HG03520 (cell line): ENCODE data around the gene LRRC8A.
"Not testable (repeated sequence)": the region's sequence is repeated elsewhere in the genome, so short reads cannot be mapped to it uniquely, and the experiment has no call there.

Experiments
- ATAC-seq: cut with Tn5 transposase; IDR thresholded peaks from one replicate; pipeline ENCODE4 v1.9.1; 2021; ENCODE audit warnings: mild to moderate bottlenecking, moderate library complexity; ENCODE audit not compliant: unreplicated experiment

The LRRC8A gene

DNA sequence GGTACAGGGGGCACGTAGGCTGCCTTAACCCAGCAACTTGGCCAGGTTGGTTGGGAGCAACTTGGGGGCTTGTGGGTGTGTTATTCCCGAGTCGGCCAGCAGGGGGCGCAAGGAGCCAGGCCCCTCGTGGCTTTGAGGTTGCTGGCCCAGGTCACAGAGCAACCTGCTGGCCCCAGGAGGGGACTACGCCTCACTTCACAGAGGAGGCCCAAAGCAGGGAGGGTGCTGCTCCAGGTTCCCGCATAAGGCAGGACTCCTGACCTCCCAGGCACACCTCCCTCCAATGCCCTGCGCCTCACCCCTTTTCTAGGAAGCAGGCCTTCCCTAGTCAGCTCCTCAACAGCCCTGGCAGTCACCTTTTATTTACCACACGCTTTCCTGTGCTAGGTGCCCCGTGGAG is 18.3 kb upstream of the LRRC8A start:
- no peak for ATAC-seq

DNA sequence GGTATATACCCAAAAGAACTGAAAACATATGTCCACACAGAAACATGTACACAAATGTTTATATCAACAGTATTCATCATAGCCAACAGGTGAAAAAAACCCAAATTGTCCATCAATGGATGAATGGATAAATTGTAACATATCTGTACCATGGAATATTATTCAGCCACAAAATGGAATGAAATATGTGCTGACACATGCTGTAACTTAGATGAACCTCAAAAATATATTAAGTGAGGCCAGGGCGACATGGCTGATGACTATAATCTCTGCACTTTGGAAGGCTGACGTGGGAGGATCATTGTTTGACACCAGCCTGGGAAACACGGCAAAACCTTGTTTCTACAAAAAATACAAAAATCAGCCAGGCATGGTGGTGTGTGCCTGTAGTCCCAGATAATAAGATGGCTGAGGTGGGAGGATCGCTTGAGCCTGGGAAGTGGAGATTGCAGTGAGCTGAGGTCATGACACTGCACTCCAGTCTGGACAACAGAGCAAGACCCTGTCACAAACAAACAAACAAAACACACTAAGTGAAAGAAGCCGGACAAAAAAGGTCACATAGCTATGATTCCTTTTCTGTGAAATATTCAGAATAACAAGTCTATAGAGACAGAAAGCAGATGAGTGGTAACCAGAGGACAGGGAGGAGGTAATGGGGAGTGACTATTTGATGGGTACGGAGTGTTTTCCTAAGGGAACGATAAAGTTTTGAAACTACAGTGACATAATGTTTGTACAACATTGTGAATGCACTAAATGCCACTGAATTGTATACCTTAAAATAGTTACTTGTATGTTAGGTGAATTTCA is 11.6 kb upstream of the LRRC8A start:
- no peak for ATAC-seq

DNA sequence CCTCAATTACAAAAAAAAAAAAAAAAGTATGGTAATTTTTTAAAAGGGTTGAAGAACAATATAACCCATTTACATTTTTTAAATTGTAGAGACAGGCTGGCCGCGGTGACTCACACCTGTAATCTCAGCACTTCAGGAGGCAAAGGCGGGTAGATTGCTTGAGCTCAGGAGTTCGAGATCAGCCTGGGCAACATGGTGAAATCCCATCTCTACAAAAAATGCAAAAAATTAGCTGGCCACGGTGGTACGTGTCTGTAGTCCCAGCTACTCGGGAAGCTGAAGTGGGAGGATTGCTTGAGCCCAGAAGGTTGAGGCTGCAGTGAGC is 11.0 kb upstream of the LRRC8A start:
- ATAC-seq: not testable (repeated sequence)

DNA sequence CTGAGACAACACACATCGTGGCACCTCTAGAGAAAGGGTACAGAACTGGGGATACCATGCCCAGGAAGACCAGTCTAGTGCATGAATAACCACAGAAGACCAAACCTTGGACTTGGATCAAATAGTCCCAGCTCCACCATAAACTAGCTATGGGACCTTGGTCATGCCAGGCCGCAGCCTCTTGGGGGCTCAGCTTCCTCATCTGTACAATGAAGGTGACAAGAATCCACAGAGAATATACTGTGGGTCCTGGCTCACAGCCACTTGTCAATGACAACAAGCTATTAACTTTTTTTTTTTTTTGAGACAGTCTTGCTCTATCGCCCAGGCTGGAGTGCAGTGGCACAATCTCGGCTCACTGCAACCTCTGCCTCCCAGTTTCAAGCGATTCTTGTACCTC is 4.1 kb upstream of the LRRC8A start:
- no peak for ATAC-seq

DNA sequence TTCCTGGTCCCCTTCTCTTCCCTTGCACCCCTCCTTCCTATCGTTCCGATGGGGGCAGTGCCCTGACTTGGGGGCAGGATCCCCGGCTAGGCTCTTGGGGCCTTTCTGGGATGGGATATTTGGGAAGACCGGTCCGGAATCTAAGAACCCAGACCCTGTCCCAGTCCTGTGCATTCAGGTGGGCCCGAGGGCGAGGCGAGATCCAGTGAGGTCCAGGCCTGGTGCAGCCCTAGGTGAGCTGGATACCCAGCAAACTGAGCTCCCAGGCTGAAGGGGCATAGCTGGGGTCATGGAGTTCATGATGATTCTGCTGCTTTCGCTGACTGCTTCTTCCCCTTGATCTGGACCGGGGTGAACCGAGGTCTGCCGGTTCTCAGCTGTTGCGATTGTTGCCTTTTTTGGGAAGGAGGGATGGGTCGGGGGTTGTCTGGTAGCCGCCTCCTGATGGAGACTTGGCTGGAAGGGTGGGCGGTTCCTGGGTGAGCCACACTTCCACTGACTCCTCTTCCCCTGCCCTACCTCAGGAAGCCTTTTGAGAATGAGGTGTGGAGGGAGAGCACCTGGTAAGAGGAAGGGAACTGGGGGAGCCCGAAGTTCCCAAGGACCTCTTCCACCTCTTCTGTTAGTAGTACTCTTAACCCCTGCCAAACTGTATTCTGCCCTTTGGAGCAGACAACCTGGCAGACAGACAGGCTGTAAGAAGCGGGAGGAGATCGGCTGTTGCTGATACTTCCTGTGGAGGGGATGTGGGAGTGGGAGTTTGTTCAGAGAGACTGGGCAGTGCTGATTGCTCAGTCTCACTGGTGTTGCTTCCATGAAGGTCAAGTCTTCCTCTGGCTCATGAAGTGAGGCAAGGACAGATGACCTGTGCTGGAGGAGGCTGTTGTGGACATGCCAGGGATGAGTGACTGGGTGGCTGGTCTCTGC is 1.0 kb downstream of the LRRC8A start:
- ATAC-seq: no peak

DNA sequence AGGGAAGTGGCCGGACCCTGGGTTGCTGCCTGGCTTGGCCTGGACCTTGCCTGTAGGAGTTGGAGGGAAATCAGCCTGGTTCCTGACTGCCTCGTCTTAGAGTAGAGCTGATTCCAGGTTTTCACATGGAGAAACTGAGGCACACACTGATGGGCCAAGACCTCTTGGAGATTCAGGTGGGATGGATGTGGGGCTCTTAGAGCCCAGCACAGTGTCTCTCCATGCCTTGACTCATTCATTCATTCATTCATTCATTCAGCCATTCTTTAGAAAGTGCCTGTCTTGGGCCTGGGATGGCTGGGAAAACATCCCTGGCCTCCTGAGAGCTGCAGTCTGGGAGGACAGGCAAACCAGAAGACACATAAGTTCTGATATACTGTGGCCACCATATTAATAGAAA is 2.2 kb downstream of the LRRC8A start:
- no peak for ATAC-seq

DNA sequence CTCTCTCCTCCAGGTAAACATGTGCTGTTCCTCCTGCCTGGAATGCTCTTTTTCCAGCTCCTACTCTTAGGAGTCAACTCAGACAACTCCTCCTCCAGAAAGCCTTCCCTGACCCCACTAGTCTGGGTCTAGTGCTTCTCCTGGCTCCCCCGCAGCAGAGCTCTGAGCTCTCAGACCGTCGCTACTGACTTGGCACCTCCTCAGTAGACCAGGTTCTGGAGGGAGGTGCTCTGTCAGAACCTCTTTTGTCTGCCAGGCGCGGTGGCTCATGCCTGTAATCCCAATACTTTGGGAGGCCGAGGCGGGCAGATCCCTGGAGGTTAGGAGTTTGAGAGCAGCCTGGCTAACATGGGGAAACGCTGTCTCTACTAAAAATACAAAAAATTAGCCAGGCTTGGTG is 3.4 kb downstream of the LRRC8A start:
- no peak for ATAC-seq

DNA sequence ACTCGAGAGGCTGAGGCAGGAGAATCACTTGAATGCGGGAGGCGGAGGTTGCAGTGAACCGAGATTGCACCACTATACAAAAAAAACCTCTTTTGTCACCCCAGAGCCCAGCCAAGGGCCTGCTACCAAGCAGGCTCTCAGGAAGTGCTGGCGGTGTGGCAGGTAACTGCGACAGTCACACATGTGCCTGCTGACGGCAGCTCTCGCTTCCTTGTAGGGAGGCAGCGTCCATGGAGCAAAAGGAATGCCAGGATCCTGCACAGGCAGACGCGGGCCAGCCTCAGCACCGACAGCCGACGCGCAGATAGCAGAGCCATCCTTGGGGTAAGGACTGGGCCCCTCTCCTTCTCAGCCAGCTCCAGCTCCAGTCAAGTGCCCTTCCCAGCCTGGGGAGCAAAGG is 3.9 kb downstream of the LRRC8A start:
- no peak for ATAC-seq

DNA sequence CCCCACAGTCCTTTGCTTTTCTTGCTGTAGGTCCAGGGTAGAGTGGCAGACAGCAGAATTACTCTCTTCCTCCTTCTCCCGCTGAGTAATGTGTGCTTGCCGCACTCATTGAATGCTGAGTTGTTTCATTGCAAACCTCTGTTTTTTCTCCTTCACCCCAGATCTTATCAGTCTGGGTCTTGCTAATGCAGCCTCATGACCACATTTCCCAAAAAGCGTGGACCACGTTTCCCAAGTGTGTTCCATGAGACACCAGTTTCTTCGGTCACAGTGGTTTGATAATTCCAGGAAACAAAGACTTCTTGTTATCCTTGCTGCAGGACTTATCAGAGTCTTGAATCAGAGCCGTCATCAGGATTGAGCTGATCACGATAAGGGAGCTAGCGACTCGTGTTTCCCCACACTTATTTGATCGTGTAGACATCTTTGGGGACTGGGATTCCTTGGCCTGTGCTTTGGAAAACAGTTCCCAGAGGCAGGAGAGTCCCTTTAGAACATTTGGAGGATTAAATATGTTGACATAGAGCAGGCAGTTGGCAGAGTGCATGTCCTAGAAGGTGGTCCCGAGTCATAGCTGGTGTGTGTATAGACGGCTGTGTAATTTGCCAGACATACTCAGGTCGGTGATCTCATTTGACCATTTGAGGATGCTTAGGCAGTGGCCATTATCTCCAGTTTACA is 4.4 kb downstream of the LRRC8A start:
- ATAC-seq: no peak

DNA sequence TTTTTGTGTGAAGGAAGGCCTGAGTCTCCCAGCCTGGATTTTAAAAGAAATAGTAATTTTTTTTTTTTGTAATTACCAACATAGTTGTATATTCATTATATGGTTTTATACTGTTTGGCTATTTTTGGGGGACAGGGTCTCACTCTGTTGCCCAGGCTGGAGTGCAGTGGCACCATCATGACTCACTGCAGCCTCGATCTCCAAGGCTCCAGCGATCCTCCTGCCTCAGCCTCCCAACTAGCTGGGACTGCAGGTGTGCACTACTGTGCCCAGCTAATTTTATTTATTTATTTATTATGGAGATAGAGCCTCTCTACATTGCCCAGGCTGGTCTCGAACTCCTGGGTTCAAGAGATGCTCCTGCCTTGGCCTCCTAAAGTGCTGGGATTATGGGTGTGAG is 5.1 kb downstream of the LRRC8A start:
- ATAC-seq: no peak

DNA sequence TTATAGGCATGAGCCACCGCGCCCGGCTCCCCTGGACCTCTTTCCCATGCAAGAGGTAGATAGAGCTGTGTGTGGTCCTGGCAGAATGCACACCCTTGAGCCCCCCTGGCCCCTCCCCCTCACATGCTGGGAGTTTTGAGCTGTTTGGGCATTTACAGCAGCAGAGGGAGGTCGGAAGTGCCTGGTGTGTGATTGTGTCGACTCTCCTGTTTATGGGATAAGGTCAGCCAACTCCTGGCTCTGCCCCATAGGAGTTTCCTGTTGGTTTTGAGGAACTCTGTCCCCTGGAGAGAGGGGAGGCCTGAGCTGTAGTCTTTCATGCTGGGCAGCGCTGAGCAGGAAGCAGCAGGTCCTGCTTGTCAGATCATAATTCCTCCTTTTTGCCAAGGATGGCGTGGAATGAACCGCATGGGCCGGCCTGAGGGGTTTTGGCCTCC is 6.0 kb downstream of the LRRC8A start:
- ATAC-seq: no peak

DNA sequence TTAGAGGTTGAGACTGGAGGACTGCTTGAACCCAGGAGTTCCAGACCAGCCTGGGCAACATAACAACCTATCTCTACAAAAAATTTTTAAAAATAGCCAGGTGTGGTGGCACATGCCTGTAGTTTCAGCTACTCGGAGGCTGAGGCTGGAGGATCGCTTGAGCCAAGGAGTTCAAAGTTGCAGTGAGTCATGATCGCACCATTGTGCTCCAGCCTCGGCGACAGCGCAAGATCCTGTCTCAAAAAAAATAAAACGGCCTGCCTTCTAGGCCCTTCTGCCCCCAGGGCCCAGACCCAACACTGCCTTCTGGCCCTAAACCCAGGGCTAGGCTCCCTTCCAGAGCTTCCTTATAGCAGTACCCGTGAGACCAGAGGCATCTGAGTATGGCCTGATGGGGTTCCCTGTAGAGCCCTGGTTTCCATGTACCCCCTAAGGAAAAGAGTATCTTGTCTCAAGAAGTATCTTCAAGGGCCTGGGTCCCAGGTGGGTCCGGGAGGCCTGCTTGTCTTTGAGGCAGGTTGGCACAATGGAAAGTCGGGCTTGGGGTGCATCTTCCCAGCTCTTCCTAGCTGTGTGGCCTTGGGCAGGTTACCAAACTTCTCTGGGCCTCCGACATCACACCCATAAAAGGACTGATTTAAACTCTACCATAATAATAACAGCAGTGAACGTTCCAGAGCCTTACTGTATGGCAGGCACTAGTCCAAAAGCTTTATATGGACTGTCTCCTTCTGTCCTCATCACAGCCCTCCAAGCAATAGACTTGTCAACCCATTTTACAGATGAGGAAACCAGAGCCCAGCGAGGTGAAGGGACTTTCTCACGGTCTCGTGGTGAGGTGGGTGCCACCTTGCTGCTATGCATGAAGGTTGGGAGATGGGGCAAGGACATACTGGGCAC is 9.6 kb downstream of the LRRC8A start:
- ATAC-seq: no peak

DNA sequence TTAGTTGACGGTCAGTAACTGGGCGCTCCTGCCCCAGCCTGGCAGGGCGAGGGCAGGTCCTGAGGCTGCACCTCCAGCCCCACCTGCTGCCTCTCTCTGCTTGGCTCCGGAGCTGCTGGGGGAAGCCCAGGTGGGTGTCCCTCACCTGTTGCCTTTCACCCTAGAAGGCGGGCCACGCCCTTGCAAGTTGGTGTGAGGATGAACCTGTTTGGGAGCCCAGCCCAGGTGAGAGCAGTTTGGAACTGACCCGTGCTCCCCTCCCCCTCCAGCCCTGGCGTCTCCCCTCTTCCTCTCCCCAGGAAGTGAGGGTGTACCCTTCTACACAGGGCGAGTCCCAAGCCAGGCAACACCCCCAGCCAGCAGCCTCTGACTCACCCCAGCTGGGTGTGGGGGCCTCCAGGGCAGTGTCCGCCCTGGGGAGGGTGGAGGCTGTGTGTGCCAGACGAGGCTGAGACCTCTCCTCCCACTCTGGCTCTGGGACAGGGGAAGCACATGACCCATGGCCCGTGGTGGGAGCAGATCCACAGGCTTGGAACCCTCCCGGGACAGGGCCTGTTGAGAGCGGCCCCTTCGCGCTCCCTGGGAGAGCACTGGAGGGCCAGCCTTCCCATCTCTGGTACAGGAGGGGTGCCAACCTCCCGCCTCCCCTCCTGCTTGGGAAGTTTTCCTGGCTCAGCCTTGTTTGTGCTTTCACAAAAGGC is 10.4 kb downstream of the LRRC8A start:
- no peak for ATAC-seq

DNA sequence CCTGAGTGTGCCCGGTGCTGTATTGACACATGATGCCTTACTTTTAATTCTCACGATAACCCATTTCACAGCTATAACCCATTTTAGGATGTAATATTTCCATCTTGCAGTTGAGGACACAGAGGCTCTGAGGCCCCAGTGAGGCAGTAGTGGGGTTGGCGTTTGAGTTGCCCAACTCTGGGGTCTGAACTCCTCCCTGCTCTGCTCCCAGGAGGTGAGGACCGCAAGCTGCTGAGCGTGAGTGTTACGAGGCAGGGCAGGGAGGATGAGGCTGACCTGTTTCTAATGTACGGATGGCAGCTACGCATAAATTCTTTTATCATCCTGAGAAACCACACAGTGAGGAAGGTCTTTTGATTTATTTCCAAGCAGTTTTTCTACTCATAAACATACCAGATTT is 11.4 kb downstream of the LRRC8A start:
- no peak for ATAC-seq

DNA sequence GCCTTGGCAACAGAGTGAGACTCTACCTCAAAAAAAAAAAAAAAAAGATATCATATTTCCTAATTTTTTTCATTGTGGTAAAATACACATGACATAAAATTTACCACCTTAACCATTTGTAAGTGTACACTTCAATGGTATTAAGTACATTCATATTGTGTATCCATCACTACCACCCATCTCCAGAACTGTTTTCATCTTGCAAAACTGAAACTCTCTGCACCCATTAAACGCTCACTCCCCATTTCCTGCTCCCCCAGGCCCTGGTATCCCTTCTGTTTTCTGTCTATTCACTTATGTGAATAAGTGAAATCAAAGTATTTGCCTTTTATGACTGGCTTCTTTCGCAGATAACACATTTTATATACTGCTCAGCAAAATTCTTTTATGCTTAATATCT is 12.8 kb downstream of the LRRC8A start:
- no peak for ATAC-seq

DNA sequence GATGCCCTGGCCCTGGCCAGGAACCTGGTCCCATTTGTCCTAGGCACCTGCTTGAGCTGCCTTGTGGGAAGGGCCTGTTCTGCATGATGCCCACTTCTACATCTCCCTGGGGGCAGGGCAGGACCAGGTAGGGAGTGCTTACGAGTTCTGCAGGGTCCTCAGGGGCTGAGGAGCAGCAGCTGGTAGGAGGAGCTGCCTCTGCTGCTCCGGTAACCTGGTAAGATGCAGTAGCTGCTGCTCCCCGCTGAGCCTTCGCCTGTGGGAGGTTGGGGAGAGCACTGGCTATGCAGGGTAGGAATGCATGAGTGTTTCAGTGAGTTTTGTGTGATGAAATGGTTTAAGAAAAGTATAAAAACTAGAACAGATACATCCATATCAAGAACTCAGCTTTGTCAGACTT is 13.6 kb downstream of the LRRC8A start:
- no peak for ATAC-seq

DNA sequence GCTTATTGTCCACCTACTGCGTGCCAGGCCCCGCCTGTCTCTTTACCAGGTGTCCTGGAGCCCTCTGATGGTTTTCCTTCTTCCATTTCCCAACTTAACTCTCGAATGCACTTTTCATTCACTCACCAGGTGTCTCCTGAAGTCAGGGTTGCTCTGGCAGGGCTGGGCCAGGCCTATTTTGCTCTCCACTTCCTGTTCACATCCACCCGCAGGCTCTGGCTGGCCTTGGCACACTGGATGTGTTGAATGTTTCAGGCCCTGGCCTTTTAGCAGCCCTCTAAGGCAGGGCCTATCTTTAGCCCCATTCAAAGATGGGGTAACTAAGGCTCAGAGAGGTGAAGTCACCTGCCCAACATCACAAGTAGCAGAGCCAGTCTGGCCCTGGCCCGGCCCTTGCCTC is 16.4 kb downstream of the LRRC8A start:
- no peak for ATAC-seq

DNA sequence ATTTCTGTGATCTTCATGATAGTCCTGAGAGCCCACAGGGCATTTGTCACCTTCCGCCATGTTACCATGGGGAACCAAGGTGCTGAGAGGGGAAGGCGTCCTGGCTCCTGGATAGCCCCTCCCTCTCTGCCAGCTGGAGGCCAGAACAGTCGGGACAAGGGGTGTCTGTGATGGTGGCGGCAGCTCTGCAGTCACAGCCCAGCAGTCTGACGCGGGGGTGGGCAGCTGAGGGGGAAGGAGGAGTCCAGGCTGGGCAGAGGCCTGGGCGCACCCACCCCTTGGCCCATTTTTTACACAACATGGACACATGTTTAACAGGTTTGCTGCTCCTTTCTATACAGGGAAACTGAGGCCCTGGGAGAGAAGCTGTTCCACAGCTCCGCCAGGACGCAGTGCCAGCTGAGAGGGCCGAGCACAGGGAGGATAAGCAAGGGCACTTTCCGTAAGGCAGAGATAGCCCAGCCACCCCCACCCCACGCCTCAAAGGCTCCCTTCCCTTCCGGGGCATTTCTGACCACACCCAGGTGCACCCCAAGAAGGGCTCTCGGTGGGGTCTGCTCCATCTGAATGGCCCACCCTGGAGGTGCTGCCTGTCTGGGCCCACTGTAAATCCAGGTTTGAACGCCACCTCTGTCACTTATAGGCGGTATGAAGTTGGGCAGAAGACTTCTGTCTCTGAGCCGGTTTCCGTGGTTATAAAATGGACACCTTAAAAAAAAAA is 17.1 kb downstream of the LRRC8A start:
- ATAC-seq: no peak

DNA sequence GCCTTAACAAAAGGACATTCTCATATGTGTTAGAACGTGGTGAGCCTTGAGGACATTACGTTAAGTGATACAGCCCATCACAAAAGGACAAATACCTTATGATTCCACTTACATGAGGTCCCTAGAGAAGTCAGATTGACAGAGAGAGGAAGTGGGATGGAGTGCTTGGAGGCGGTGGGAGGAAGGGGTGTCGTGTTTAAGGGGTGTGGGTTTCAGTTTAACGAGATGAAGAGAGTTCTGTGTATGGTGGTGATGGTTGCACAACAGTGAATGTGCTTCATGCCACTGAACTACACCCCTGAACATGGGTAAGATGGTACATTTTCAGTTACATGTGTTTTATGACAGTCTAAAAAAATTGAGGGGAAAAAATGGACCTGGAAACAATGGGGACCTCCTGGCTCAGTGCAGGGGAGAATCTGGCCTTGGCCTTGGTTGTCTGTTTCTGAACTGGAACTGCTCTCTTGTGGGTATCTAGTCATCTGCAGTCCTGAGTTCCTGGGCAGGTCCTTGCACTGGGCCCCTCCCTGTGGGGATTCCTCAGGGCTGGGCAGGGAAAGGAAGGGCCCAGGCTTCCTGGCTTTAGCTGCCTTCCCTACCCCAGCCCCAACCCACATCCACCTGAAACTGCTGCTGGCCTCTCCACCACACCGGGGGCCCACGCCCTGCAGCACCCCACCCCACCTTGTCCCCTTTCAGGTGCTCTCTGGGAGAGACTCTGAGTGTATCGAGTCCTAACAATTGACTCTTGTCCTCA is 17.8 kb downstream of the LRRC8A start:
- no peak for ATAC-seq
